Nephron progenitor cell (in vitro differentiated cells): ENCODE data around the gene DSTYK.

Source experiments
- DNase-seq: peaks from one replicate; pipeline ENCODE4 v3.0.0; 2021
- H3K27ac Mint-ChIP-seq: 2 replicates; pipeline ENCODE4 v1.8.0; 2021; ENCODE audit warnings: mild to moderate bottlenecking, moderate library complexity, mixed read lengths
- H3K27me3 Mint-ChIP-seq: 2 replicates; pipeline ENCODE4 v1.8.0; 2021; ENCODE audit warnings: mild to moderate bottlenecking, low read depth, mixed read lengths; ENCODE audit not compliant: poor library complexity
- H3K36me3 Mint-ChIP-seq: 2 replicates; pipeline ENCODE4 v1.8.0; 2021; ENCODE audit warnings: low read depth, mixed read lengths
- H3K4me1 Mint-ChIP-seq: 2 replicates; pipeline ENCODE4 v1.8.0; 2021; ENCODE audit warnings: mixed read lengths
- H3K4me3 Mint-ChIP-seq: 2 replicates; pipeline ENCODE4 v1.8.0; 2021; ENCODE audit warnings: mild to moderate bottlenecking, moderate library complexity, mixed read lengths
- H3K9me3 Mint-ChIP-seq: 2 replicates; pipeline ENCODE4 v1.8.0; 2021; ENCODE audit warnings: mild to moderate bottlenecking, moderate library complexity, mixed read lengths
- CTCF ChIP-seq: fragments of 200-600 bp; sonication (generic); IDR thresholded peaks from 2 replicates; pipeline ENCODE4 v1.5.0; 2021; ENCODE audit warnings: antibody characterized with exemption

DSTYK gene

GRCh38 chr1:205243350-205244191 lies 32.1 kb upstream of the DSTYK start:
- no peak for DNase-seq
- no peak for TF ChIP-seq CTCF
- Mint-ChIP-seq H3K9me3 (no peaks in the 10 kb centered on the region), H3K27me3 (no peaks in the 10 kb centered on the region), H3K36me3 (no peaks in the 10 kb centered on the region), H3K27ac (no peak overlapping the region), H3K4me1 (peaks cover 40% of the 10 kb centered on the region), H3K4me3 (no peak overlapping the region)

GRCh38 chr1:205241366-205242030 lies 30.0 kb upstream of the DSTYK start:
- Mint-ChIP-seq H3K27ac (no peak overlapping the region), H3K27me3 (peaks cover under 1% of the 10 kb centered on the region), H3K9me3 (no peaks in the 10 kb centered on the region), H3K4me3 (no peak overlapping the region), H3K4me1 (peaks cover 19% of the 10 kb centered on the region), H3K36me3 (no peaks in the 10 kb centered on the region)
- TF ChIP-seq CTCF: no peak
- DNase-seq: no peak

- Mint-ChIP-seq H3K27ac (no peak overlapping the region), H3K4me1 (peaks cover 13% of the 10 kb centered on the region), H3K27me3 (peaks cover 3% of the 10 kb centered on the region)
Observed at GRCh38 chr1:205240569-205240968, 29.1 kb upstream of the DSTYK start.

GRCh38 chr1:205240118-205240517 lies 28.6 kb upstream of the DSTYK start:
- Mint-ChIP-seq H3K27me3 (peaks cover 3% of the 10 kb centered on the region), H3K9me3 (no peaks in the 10 kb centered on the region), H3K27ac (no peak overlapping the region), H3K36me3 (no peaks in the 10 kb centered on the region), H3K4me3 (no peak overlapping the region), H3K4me1 (peaks cover 13% of the 10 kb centered on the region)
- DNase-seq: no peak
- TF ChIP-seq CTCF: no peak

More at GRCh38 chr1:205240569-205240968, 29.1 kb upstream of the DSTYK start:
- no peak overlapping the region for H3K4me3 Mint-ChIP-seq
- no peak for DNase-seq
- TF ChIP-seq CTCF: no peak
- H3K9me3 Mint-ChIP-seq: no peaks in the 10 kb centered on the region
- no peaks in the 10 kb centered on the region for H3K36me3 Mint-ChIP-seq

GRCh38 chr1:205239078-205239477 lies 27.6 kb upstream of the DSTYK start:
- H3K4me3 Mint-ChIP-seq: no peak overlapping the region
- H3K9me3 Mint-ChIP-seq: no peaks in the 10 kb centered on the region
- no peak for DNase-seq
- peaks cover 13% of the 10 kb centered on the region for H3K4me1 Mint-ChIP-seq
- H3K27ac Mint-ChIP-seq: no peak overlapping the region
- no peak for TF ChIP-seq CTCF
- H3K27me3 Mint-ChIP-seq: peaks cover 3% of the 10 kb centered on the region
- H3K36me3 Mint-ChIP-seq: no peaks in the 10 kb centered on the region
